Stomach (tissue), 4 donors: ENCODE measurements around the gene HADH.

Experiments used
- POLR2A ChIP-seq, 4 donors: fragments of 450-650 bp; IDR thresholded peaks; one replicate each; pipeline ENCODE4 v1.6.1; 2016; ENCODE audit warnings: antibody characterized with exemption in 4 of 4, control low read depth in 2 of 4, mild to moderate bottlenecking in 1 of 4, moderate library complexity in 1 of 4
- TF ChIP-seq, protein P1 (sequence below), 7 experiments: fragments of 450-650 bp in 4 of 7; fragments of 200-600 bp in 3 of 7; sonication (generic) in 3 of 7; IDR thresholded peaks; one replicate each; pipeline ENCODE4 v1.5.1; 2016 to 2019; ENCODE audit warnings: antibody characterized with exemption in 7 of 7, control low read depth in 2 of 7, mild to moderate bottlenecking in 1 of 7

DNA sequence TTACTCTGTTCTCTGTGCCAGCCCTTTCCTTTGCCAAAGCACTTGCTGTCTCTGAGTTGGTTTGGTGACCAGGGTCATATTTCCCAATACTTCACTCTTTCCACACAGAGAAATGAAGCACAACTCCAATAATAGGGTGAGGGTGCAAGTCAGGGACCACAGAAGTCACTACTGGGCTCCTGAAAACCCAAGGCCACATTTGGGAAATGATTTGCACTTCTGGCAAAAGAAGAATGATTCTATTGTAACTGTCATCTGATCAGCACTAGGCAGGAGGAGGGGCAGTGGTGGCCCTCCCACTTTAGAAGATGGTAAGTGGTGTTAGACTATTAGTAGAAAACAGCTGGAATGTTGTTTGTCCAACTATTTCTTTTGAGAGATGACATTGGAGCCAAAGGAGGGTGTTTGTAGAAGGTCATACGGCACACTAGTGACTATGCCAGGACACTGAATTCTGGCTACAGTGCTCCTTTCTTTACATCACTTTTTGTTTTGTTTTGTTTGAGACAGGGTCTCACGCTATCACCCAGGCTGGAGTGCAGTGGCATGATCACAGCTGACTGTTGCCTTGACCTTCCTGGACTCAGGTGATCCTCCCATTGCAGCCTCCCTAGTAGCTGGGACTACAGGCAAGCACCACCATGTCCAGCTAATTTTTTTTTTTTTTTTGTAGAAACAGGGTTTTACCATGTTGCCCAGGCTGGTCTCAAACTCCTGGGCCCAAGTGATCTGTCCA is 10.8 kb upstream of the HADH start:
- no peak for TF ChIP-seq POLR2A (IDR thresholded peaks at IDR 0.05)
- TF ChIP-seq, protein P1, sequence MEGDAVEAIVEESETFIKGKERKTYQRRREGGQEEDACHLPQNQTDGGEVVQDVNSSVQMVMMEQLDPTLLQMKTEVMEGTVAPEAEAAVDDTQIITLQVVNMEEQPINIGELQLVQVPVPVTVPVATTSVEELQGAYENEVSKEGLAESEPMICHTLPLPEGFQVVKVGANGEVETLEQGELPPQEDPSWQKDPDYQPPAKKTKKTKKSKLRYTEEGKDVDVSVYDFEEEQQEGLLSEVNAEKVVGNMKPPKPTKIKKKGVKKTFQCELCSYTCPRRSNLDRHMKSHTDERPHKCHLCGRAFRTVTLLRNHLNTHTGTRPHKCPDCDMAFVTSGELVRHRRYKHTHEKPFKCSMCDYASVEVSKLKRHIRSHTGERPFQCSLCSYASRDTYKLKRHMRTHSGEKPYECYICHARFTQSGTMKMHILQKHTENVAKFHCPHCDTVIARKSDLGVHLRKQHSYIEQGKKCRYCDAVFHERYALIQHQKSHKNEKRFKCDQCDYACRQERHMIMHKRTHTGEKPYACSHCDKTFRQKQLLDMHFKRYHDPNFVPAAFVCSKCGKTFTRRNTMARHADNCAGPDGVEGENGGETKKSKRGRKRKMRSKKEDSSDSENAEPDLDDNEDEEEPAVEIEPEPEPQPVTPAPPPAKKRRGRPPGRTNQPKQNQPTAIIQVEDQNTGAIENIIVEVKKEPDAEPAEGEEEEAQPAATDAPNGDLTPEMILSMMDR (IDR thresholded peaks at IDR 0.05), result no peak
